Neuronal stem cell (in vitro differentiated cells): ENCODE data around the gene NTPCR.
"Not testable (repeated sequence)": the region's sequence is repeated elsewhere in the genome, so short reads cannot be mapped to it uniquely, and the experiment has no call there.

Source experiments
- DNase-seq: peaks from one replicate; pipeline ENCODE4 v3.0.0-alpha.2; 2013; ENCODE audit warnings: low spot score
- H2AFZ ChIP-seq: one replicate; pipeline ENCODE4 v1.6.1; 2013; ENCODE audit warnings: mild to moderate bottlenecking, low read length, inconsistent platforms
- H2AK5ac ChIP-seq: 2 replicates; pipeline ENCODE4 v1.6.1; 2013; ENCODE audit warnings: low read depth, mild to moderate bottlenecking, inconsistent platforms, low read length, moderate library complexity, mixed read lengths
- H2BK120ac ChIP-seq: 2 replicates; pipeline ENCODE4 v1.6.1; 2013; ENCODE audit warnings: low read depth, mild to moderate bottlenecking, inconsistent platforms, low read length, moderate library complexity, mixed read lengths
- H2BK12ac ChIP-seq: one replicate; pipeline ENCODE4 v1.6.1; 2013; ENCODE audit warnings: low read length, inconsistent platforms
- H2BK15ac ChIP-seq: 2 replicates; pipeline ENCODE4 v1.6.1; 2013; ENCODE audit warnings: mild to moderate bottlenecking, low read length, inconsistent platforms, mixed read lengths
- H2BK5ac ChIP-seq: one replicate; pipeline ENCODE4 v1.6.1; 2013; ENCODE audit warnings: inconsistent platforms, mild to moderate bottlenecking, low read length, moderate library complexity
- H3K14ac ChIP-seq: one replicate; pipeline ENCODE4 v1.6.1; 2013; ENCODE audit warnings: low read length, inconsistent platforms
- H3K18ac ChIP-seq: 2 replicates; pipeline ENCODE4 v1.6.1; 2013; ENCODE audit warnings: low read length, inconsistent platforms
- H3K23ac ChIP-seq: 2 replicates; pipeline ENCODE4 v1.6.1; 2013; ENCODE audit warnings: low read depth, mild to moderate bottlenecking, mixed read lengths, low read length, inconsistent platforms; ENCODE audit not compliant: poor library complexity
- H3K27ac ChIP-seq: replicated peaks from 3 replicates; pipeline ENCODE4 v1.5.1; 2013; ENCODE audit warnings: low read length, inconsistent platforms
- H3K27me3 ChIP-seq, 3 experiments: 2 replicates each; pipeline ENCODE4 v1.6.1; 2013; ENCODE audit warnings: low read length in 3 of 3, mild to moderate bottlenecking in 2 of 3, inconsistent platforms in 1 of 3, low read depth in 1 of 3, mixed read lengths in 1 of 3, moderate library complexity in 1 of 3; ENCODE audit not compliant: control insufficient read depth in 3 of 3, insufficient read depth in 3 of 3
- H3K36me3 ChIP-seq, 2 donors: replicated peaks in 1 of 2; 2 replicates each; pipeline ENCODE4 v1.6.1; 2013; ENCODE audit warnings: low read length in 2 of 2; ENCODE audit not compliant: control insufficient read depth in 2 of 2, insufficient read depth in 2 of 2
- H3K4ac ChIP-seq: 2 replicates; pipeline ENCODE4 v1.6.1; 2013; ENCODE audit warnings: inconsistent platforms, mild to moderate bottlenecking, low read length, moderate library complexity
- H3K4me1 ChIP-seq, 2 donors: 1 replicate in 1 of 2; 2 replicates in 1 of 2; pipeline ENCODE4 v1.6.1; 2013; ENCODE audit warnings: low read length in 2 of 2, low read depth in 1 of 2; ENCODE audit not compliant: control insufficient read depth in 2 of 2, insufficient read depth in 1 of 2
- H3K4me2 ChIP-seq: one replicate; pipeline ENCODE4 v1.6.1; 2013; ENCODE audit warnings: mild to moderate bottlenecking, low read length, inconsistent platforms; ENCODE audit not compliant: insufficient read depth, poor library complexity, severe bottlenecking
- H3K4me3 ChIP-seq, 2 donors: 2 replicates each; pipeline ENCODE4 v1.5.1; 2013; ENCODE audit warnings: low read length in 2 of 2, mild to moderate bottlenecking in 2 of 2, inconsistent platforms in 1 of 2, moderate library complexity in 1 of 2
- H3K79me1 ChIP-seq: one replicate; pipeline ENCODE4 v1.6.1; 2013; ENCODE audit warnings: low read depth, mild to moderate bottlenecking, inconsistent platforms, low read length, moderate library complexity
- H3K9ac ChIP-seq: one replicate; pipeline ENCODE4 v1.6.1; 2013; ENCODE audit warnings: mild to moderate bottlenecking, low read depth, low read length, inconsistent platforms; ENCODE audit not compliant: poor library complexity
- H3K9me3 ChIP-seq, 2 donors: replicated peaks in 1 of 2; 2 replicates each; pipeline versions ENCODE3 to v1.6.1; 2013; ENCODE audit warnings: low read length in 2 of 2, mild to moderate bottlenecking in 2 of 2, inconsistent platforms in 1 of 2, low read depth in 1 of 2, mixed read lengths in 1 of 2, moderate library complexity in 1 of 2; ENCODE audit not compliant: control insufficient read depth in 2 of 2, insufficient read depth in 1 of 2
- H4K8ac ChIP-seq: one replicate; pipeline ENCODE4 v1.6.1; 2013; ENCODE audit warnings: low read depth, mild to moderate bottlenecking, inconsistent platforms, low read length, moderate library complexity
- H4K91ac ChIP-seq: one replicate; pipeline ENCODE4 v1.6.1; 2013; ENCODE audit warnings: low read length, low read depth, mild to moderate bottlenecking, inconsistent platforms; ENCODE audit not compliant: poor library complexity
- WGBS, 2 donors: extraction: QIAGEN DNeasy Blood & Tissue Kit; methylation state at CpG; one replicate each; pipeline ENCODE4 v1.1.7; 2013; ENCODE audit warnings: missing lambda C conversion rate in 2 of 2, mixed read lengths in 1 of 2; ENCODE audit not compliant: insufficient read length in 2 of 2, insufficient replicate concordance in 1 of 2; ENCODE audit errors: extremely low coverage in 2 of 2; 5-methylcytosine and 5-hydroxymethylcytosine counted together

The NTPCR gene

DNA sequence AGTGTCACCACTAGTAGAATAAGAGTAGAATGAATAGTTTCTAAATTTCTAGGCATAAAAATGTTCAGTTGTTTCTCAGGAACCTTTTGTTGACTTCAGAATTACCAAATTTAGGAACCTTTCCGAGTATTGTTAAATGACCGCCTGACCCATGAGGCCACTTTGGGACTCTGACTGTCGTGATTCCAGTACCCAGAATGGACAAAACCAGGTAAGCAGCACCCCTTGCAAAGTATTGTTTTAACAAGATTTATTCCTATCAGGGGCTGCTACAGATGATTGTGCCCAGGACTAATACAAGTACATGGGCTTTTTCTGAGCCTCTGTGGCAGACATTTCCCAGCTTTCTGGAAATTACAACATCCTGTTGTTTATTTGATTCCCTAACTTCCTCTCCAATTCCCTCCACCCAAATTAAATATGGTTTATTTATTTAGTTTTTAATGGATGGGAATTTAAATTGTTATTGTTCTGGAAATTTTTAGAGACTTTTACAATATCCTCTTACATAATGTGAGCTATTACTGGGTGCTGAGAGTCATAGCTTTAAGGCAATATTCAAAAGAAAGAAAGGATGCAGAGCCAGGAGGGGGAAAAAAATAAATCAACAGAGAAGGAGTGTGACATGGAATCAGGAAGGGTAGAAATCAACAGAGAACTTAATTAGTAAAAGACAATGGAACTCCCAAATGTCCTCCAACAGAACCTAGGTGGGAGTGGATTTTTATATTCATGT is 37.4 kb upstream of the NTPCR start:
- Histone ChIP-seq H4K8ac (no peak overlapping the region), H3K4me2 (no peak overlapping the region), H3K23ac (no peak overlapping the region), H3K27me3 (no peaks in the 10 kb centered on the region), H2AK5ac (no peak overlapping the region), H3K4me1 (peaks cover 2% of the 10 kb centered on the region in 2 donors), H3K4ac (no peak overlapping the region), H3K18ac (no peak overlapping the region), H2BK12ac (no peak overlapping the region), H2BK15ac (no peak overlapping the region), H2AFZ (no peak overlapping the region), H4K91ac (no peak overlapping the region), H3K27ac (no peak overlapping the region), H3K36me3 (no peaks in the 10 kb centered on the region), H3K79me1 (no peaks in the 10 kb centered on the region), H3K9ac (no peak overlapping the region), H2BK5ac (no peak overlapping the region), H3K9me3 (no peaks in the 10 kb centered on the region), H3K4me3 (no peak overlapping the region), H2BK120ac (no peak overlapping the region), H3K14ac (no peak overlapping the region)
- no CpG with 5 or more reads among the region's 3 CpGs for WGBS, 2 donors
- no peak for DNase-seq

DNA sequence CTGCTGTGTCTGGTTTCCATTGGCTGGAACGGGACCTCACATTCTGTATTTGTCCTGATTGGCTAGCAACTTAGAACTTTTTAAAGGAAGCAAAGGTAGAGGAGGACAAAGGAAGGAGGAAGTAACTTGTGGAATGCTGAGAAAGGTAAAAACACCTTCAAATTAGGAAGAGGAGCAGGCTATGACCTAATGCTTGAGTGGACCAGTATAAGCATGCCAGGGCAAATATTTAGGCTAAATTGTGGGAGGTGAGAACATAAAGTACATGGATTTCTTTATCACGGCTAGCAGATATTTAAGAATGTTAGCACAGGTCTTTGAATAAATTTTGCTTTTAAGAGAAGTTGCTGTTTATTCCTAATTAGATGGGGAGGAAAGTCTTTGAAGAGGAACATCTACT is 36.1 kb upstream of the NTPCR start:
- not testable (repeated sequence) for H3K18ac ChIP-seq, H3K79me1 ChIP-seq, H3K4me2 ChIP-seq, H3K4me3 ChIP-seq, H2BK5ac ChIP-seq, H3K4me1 ChIP-seq, H2BK120ac ChIP-seq, H3K27me3 ChIP-seq, H3K4ac ChIP-seq, H3K23ac ChIP-seq, H2AFZ ChIP-seq, H2BK12ac ChIP-seq, H4K91ac ChIP-seq, DNase-seq, H3K14ac ChIP-seq, H3K9me3 ChIP-seq, H4K8ac ChIP-seq, H2BK15ac ChIP-seq, H3K36me3 ChIP-seq, H3K27ac ChIP-seq, H3K9ac ChIP-seq, H2AK5ac ChIP-seq
- no CpG with 5 or more reads among the region's 2 CpGs for WGBS, 2 donors

DNA sequence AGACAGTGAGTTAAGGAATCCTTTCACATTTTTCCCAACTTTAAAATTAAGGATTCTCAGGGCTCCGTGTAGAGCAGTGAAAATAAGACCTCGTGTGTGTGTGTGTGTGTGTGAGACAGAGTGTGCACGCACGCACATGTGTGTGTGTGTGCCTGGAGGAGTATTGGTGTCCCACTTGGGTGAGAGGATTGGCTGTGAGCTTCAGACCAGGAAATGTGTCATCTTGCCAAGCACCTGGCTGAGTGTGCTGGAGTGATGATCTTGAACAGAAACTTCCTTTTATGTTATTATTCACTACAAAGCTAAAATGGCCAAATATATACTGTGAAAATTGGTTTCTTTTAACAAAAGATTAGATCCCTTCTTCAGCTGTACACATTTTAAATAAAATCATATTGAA is 35.2 kb upstream of the NTPCR start:
- Histone ChIP-seq H2BK120ac (no peak overlapping the region), H2BK15ac (no peak overlapping the region), H3K18ac (no peak overlapping the region), H3K27me3 (no peaks in the 10 kb centered on the region), H2BK12ac (no peak overlapping the region), H2AFZ (no peak overlapping the region), H3K9ac (no peak overlapping the region), H3K14ac (no peak overlapping the region), H3K4me1 (no peaks in the 10 kb centered on the region), H3K27ac (no peak overlapping the region), H3K79me1 (no peaks in the 10 kb centered on the region), H2AK5ac (no peak overlapping the region), H3K36me3 (no peaks in the 10 kb centered on the region), H3K4ac (no peak overlapping the region), H3K4me3 (no peak overlapping the region), H4K91ac (no peak overlapping the region), H3K23ac (no peak overlapping the region), H3K9me3 (peaks cover 0 to 3% of the 10 kb centered on the region in 2 donors), H3K4me2 (no peak overlapping the region), H4K8ac (no peak overlapping the region), H2BK5ac (no peak overlapping the region)
- WGBS, 2 donors = no CpG with 5 or more reads among the region's 4 CpGs
- DNase-seq = no peak

DNA sequence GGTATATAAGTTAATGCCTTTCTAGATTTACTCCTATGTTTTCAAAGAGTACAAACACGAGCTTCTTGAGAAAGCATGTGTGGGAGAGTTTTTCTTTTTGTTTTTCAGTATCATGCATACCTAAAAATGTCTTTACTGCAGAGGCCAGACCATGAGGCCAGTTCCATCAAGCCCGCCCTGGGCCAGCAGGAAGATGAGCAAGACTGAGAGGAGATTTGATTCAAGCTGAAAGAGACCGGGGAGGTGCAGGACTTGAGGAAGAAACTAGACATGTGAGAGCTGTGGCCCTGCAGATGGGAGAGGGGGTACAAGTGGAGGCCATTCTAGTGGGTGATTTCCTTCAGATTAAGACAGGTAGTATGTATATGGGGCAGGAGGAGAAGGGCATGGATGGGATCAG is 33.4 kb upstream of the NTPCR start:
- H3K27me3 ChIP-seq = no peaks in the 10 kb centered on the region
- WGBS, 2 donors = no CpG with 5 or more reads among the region's 3 CpGs
- H2BK120ac ChIP-seq = no peak overlapping the region
- H3K4me1 ChIP-seq = no peaks in the 10 kb centered on the region
- no peak overlapping the region for H3K4ac ChIP-seq
- H3K36me3 ChIP-seq = no peaks in the 10 kb centered on the region
- no peak overlapping the region for H2BK15ac ChIP-seq
- H4K8ac ChIP-seq = no peak overlapping the region
- no peaks in the 10 kb centered on the region for H3K79me1 ChIP-seq
- no peak overlapping the region for H4K91ac ChIP-seq
- peaks cover 0 to 3% of the 10 kb centered on the region in 2 donors for H3K9me3 ChIP-seq
- no peak overlapping the region for H2BK5ac ChIP-seq
- no peak overlapping the region for H3K4me3 ChIP-seq
- no peak overlapping the region for H3K18ac ChIP-seq
- no peak overlapping the region for H3K14ac ChIP-seq
- H2BK12ac ChIP-seq = no peak overlapping the region
- no peak overlapping the region for H2AFZ ChIP-seq
- no peak overlapping the region for H3K27ac ChIP-seq
- H3K4me2 ChIP-seq = no peak overlapping the region
- no peak overlapping the region for H3K23ac ChIP-seq
- no peak for DNase-seq
- H3K9ac ChIP-seq = no peak overlapping the region
- no peak overlapping the region for H2AK5ac ChIP-seq
